Thyroid gland (tissue), 4 donors: ENCODE measurements around the gene ATG2A.

Experiments
- CTCF ChIP-seq, 6 experiments: fragments of 200-600 bp in 3 of 6; fragments of 450-650 bp in 3 of 6; sonication (generic) in 3 of 6; IDR thresholded peaks; one replicate each; pipeline ENCODE4 v1.5.1; 2016 to 2019; ENCODE audit warnings: antibody characterized with exemption in 6 of 6, mild to moderate bottlenecking in 2 of 6, inconsistent platforms in 1 of 6, moderate library complexity in 1 of 6
- POLR2A ChIP-seq, 2 donors: fragments of 450-650 bp; IDR thresholded peaks; one replicate each; pipeline ENCODE4 v1.6.1; 2017; ENCODE audit warnings: antibody characterized with exemption in 2 of 2, mild to moderate bottlenecking in 2 of 2, moderate library complexity in 1 of 2

- no peak for TF ChIP-seq CTCF (IDR thresholded peaks at IDR 0.05)
- no peak for TF ChIP-seq POLR2A (IDR thresholded peaks at IDR 0.05)
Observed at GRCh38 chr11:64954201-64954600, 37.2 kb upstream of the ATG2A start.
